Panc1 (cell line): Measurements from ENCODE around the gene C11orf65.

Experiments
- POLR2AphosphoS5 ChIP-seq: IDR thresholded peaks from 2 replicates; pipeline ENCODE4 v1.6.1; 2012; ENCODE audit warnings: mild to moderate bottlenecking, low read depth, low read length, moderate library complexity
- TF ChIP-seq, protein P1 (sequence below): fragments of 450-650 bp; IDR thresholded peaks from 2 replicates; pipeline ENCODE4 v1.5.1; 2017; ENCODE audit warnings: mild to moderate bottlenecking

DNA sequence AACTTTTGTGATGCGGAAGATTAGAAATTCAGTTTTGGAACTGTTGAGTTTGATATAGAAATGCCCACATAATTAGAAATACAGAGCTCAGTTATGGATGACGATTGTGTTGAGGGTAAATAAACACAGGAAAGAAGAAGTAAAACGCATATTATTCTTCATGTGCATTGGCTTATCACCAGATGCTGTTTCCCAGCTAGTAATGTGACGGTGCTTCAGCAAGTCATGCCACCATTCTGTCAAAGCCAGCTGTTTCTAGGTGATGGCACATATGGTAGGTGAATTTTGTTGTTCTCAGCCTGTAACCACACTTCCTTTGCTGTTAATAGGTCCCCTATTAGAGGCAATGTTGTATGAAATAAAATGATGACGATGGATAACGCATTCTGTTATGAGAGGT lies 68.9 kb downstream of the C11orf65 start:
- TF ChIP-seq, protein P1, sequence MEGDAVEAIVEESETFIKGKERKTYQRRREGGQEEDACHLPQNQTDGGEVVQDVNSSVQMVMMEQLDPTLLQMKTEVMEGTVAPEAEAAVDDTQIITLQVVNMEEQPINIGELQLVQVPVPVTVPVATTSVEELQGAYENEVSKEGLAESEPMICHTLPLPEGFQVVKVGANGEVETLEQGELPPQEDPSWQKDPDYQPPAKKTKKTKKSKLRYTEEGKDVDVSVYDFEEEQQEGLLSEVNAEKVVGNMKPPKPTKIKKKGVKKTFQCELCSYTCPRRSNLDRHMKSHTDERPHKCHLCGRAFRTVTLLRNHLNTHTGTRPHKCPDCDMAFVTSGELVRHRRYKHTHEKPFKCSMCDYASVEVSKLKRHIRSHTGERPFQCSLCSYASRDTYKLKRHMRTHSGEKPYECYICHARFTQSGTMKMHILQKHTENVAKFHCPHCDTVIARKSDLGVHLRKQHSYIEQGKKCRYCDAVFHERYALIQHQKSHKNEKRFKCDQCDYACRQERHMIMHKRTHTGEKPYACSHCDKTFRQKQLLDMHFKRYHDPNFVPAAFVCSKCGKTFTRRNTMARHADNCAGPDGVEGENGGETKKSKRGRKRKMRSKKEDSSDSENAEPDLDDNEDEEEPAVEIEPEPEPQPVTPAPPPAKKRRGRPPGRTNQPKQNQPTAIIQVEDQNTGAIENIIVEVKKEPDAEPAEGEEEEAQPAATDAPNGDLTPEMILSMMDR: no peak
- no peak for TF ChIP-seq POLR2AphosphoS5
